SHP77 (cell line): ENCODE measurements around the gene RPL10A.
A peak's percentile ranks its signal among the peaks of the same experiment; 100 is the strongest.

Experiments
- DNase-seq, 2 experiments: peaks; one replicate each; lab custom pipeline; 2025; lab: John Stamatoyannopoulos, UW

RPL10A gene

GRCh38 chr6:35449287-35449881 lies 18.8 kb upstream of the RPL10A start:
- DNase-seq, result peak; percentile 56 to 67

- no peak for DNase-seq
These were observed 16.6 kb upstream of the RPL10A start for GRCh38 chr6:35451354-35452182.

DNA sequence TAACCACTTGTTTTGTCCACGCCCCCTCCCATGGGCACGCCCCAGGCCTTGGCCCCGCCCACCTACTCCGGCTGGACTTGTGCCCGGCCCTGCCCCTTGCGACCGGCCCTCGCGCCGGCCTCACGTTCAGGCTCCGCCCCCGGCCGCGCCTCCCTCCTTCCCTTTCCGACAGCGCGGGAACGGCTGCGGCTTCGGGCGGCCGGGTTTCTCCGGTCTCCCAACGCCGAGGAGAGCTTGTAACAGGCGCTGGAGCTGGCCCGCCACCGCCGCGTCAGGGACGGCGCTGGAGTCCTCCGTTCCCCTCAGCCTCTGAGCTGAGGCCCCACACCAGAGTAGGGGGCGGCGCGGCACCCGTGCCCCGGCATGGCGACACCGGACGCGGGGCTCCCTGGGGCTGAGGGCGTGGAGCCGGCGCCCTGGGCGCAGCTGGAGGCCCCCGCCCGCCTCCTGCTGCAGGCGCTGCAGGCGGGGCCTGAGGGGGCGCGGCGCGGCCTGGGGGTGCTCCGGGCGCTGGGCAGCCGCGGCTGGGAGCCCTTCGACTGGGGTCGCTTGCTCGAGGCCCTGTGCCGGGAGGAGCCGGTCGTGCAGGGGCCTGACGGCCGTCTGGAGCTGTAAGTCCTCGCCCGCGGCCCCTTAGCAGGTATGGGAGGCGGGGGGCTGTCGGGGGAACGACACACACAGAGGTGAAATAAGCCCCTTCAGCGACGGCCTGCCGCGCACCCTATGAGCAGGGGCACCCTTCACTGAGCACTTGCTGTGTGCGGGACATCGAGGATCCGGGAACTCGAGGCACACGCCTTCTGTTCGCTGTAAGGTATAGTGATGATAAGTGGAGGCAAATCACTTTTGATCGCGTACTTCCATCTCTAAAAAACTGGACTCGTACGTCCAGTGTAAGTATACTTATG lies 15.8 kb upstream of the RPL10A start, which contains the start of gene FANCE:
TSS of gene FANCE (plus strand) at position 156 of the 908 bp plus-strand sequence. CDS start at position 364, 208 bp downstream.
- peak; percentile 62 to 83 for DNase-seq

GRCh38 chr6:35453236-35453635 lies 15.0 kb upstream of the RPL10A start:
- DNase-seq, result no peak

GRCh38 chr6:35454391-35455110 lies 13.7 kb upstream of the RPL10A start:
- DNase-seq, result no peak

GRCh38 chr6:35457907-35458306 lies 10.3 kb upstream of the RPL10A start:
- no peak for DNase-seq

DNA sequence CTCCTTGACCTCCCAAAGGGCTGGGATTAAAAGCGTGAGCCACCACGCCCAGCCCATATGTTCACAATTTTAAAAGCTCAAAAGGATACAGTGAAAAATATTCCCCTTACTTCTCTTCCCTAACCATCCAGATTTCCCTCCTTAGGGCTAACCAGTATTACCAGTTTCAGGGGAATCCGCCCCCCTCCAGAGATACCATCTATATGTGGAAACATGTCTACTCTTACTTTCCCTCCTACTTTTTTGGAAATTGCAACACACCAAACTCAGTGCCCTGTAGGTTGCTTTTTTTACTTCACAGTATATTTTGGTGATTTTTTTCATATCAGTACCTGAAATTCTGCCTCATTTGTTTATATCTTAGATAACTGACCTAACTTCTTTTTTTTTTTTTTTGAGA lies 6.9 kb upstream of the RPL10A start:
- DNase-seq, result no peak

- DNase-seq, result no peak
These were observed 4.9 kb upstream of the RPL10A start for GRCh38 chr6:35463292-35463691.

GRCh38 chr6:35465646-35466045 lies 2.6 kb upstream of the RPL10A start:
- no peak for DNase-seq

DNA sequence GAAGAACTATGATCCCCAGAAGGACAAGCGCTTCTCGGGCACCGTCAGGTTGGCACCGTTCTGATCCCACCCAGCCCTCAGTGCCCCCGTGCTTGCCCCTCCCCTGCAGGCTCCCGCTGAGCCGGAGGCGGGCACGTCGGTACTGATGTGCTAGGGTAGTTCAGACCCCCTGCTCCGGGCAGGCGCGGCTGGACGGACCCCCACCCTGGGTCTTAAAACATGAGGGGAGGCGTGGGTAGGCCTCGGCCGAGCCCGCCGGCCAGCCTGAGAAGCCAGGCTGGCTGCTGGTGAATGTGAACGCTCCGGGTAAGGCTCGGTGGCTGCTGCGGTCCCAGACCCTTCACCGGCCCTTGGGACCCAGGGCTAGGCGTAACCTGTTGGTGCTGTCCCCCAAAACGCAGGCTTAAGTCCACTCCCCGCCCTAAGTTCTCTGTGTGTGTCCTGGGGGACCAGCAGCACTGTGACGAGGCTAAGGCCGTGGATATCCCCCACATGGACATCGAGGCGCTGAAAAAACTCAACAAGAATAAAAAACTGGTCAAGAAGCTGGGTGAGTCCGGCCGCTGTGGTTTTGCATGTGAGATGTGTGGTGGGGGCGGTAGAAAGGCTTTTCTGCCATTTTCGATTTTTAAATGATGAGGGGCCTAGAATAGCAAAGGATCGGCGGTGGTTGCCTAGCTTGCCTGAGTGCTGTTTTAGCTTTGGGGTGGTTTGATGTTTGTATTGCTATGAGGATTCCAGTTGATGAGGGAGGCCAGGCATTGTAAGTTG lies 964 bp downstream of the RPL10A start:
- no peak for DNase-seq

GRCh38 chr6:35469751-35470662 lies 1.8 kb downstream of the RPL10A start:
- no peak for DNase-seq

DNA sequence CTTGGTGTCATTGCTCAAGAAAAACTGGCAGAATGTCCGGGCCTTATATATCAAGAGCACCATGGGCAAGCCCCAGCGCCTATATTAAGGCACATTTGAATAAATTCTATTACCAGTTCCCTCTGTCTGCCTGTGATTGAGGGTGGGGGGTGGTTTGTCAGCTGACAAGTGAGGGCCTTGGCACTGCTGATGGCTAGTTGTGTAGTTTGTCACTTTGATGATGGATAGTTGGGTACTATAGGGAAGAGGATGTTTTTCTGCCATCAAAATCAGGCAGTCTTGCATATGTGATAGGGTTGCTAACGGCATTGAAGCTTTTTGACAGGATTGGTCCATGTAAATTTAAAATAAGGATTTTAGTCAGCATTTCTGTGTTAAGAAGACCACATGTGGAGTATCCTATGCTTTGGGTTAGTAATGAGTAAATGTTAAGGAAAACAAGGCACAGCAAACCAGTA lies 2.5 kb downstream of the RPL10A start:
- no peak for DNase-seq

- DNase-seq, result no peak
These were observed 3.7 kb downstream of the RPL10A start for GRCh38 chr6:35471836-35472345.

DNA sequence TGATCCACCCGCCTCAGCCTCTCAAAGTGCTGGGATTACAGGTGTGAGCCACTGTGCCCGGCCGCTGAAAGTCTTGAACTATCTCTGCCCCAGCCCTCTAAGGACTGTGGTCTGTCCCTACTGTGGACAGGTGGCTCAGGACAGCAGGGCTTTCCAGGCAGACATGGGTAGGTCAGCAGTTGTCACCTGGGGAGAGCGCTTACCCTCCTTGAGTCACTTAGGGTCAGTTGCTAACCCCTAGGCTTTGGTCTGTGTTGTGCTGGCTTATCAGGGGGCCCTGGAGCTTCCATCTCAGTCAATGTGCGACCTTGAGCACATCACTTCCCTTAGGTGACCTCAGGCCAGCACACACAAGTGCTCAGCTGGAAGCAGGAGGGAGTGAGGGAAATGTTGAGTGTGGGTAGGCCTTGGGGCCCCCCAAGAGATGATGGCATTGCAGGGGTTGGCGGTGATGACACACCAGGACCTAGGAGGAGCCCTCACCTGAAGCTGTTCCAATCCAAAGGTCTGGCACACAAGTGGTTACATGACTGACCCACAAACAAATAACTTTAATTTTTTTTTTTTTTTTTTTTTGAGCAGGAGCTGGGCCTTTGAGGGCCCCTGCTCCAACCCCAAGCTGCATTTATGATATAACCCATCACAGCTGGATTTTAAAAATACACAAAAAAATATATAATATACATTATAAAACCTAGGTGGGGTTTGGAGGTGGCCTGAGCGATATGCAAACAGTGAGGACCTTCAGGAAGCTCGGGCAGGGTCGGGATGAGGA lies 5.1 kb downstream of the RPL10A start:
- DNase-seq, result no peak

DNA sequence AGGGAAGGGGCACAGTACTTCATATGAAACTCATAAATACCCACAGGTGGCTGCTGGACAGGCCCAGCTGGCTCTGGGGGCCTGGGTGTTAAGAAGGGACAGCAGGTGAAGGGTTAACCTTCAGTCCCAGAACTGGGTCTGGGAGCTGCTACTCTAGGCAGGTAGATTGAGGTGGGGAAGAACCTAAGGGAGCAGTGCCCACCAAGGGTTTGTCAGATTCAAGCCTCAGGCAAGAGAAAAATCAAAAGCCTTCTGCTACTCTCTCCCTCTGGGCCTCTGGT lies 5.6 kb downstream of the RPL10A start:
- no peak for DNase-seq

GRCh38 chr6:35474131-35474941 lies 6.1 kb downstream of the RPL10A start:
- DNase-seq, result no peak

GRCh38 chr6:35474942-35475570 lies 6.9 kb downstream of the RPL10A start:
- DNase-seq, result no peak

DNA sequence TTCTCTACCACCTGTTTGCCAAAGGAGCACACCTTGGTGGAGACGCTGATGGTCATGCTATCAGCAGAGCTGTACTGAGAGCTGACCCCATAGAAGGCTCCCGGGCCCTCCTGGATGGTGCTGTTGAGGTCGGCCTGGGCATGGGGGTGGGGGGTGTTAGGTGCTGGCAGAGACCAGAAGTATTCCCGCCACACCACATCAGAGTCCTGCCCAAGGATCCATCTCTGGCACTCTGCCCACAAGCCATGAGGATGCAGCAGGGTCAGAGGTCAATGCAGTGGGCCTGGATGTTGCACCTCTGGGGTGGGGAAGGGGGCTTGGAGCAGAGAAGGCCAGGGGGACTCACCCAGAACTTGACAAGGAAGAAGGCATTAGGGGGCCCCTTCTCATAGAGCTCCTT lies 7.4 kb downstream of the RPL10A start:
- DNase-seq, result no peak
